GM12874 (cell line): ENCODE data around the gene CARD11.

Experiments used
- CTCF ChIP-seq: IDR thresholded peaks from 2 replicates; pipeline ENCODE4 v1.5.1; 2011; ENCODE audit warnings: low read depth, mild to moderate bottlenecking, control low read depth, low read length, moderate library complexity; ENCODE audit not compliant: insufficient read depth

Gene CARD11

GRCh38 chr7:2861509-2861908 lies 182.2 kb downstream of the CARD11 start:
- no peak for TF ChIP-seq CTCF

- no peak for TF ChIP-seq CTCF
Observed at GRCh38 chr7:2860627-2861133, 183.0 kb downstream of the CARD11 start.

GRCh38 chr7:2859952-2860351 lies 183.7 kb downstream of the CARD11 start:
- TF ChIP-seq CTCF, result no peak

GRCh38 chr7:2858621-2859020 lies 185.0 kb downstream of the CARD11 start:
- no peak for TF ChIP-seq CTCF

GRCh38 chr7:2856388-2857169 lies 187.1 kb downstream of the CARD11 start:
- no peak for TF ChIP-seq CTCF
